GF-D8 (cell line): ENCODE measurements around the gene WNT7B.

ENCODE experiments used
- DNase-seq: peaks from one replicate; lab custom pipeline; 2025; lab: John Stamatoyannopoulos, UW

Gene WNT7B

GRCh38 chr22:45887202-45888131 is 89.5 kb downstream of the WNT7B start:
- no peak for DNase-seq

GRCh38 chr22:45886540-45886939 is 90.4 kb downstream of the WNT7B start:
- no peak for DNase-seq

GRCh38 chr22:45885941-45886395 is 91.0 kb downstream of the WNT7B start:
- DNase-seq: no peak

GRCh38 chr22:45885171-45885840 is 91.7 kb downstream of the WNT7B start:
- DNase-seq: no peak

GRCh38 chr22:45884201-45885062 is 92.5 kb downstream of the WNT7B start:
- DNase-seq: no peak

- DNase-seq: no peak
These were observed 93.2 kb downstream of the WNT7B start for GRCh38 chr22:45883811-45884170.

- no peak for DNase-seq
These were observed 93.8 kb downstream of the WNT7B start for GRCh38 chr22:45882881-45883810.

GRCh38 chr22:45881524-45881875 is 95.5 kb downstream of the WNT7B start:
- no peak for DNase-seq

- no peak for DNase-seq
These were observed 96.0 kb downstream of the WNT7B start for GRCh38 chr22:45880716-45881523.

- no peak for DNase-seq
These were observed 96.8 kb downstream of the WNT7B start for GRCh38 chr22:45880091-45880715.

GRCh38 chr22:45879552-45879949 is 97.4 kb downstream of the WNT7B start:
- no peak for DNase-seq

- DNase-seq: no peak
These were observed 97.9 kb downstream of the WNT7B start for GRCh38 chr22:45878901-45879551.

- DNase-seq: no peak
These were observed 98.7 kb downstream of the WNT7B start for GRCh38 chr22:45878051-45878781.

GRCh38 chr22:45877651-45878050 is 99.3 kb downstream of the WNT7B start:
- no peak for DNase-seq

- no peak for DNase-seq
These were observed 100.0 kb downstream of the WNT7B start for GRCh38 chr22:45877036-45877380.

- no peak for DNase-seq
These were observed 100.6 kb downstream of the WNT7B start for GRCh38 chr22:45876136-45877035.

GRCh38 chr22:45872659-45873263 is 104.2 kb downstream of the WNT7B start:
- DNase-seq: no peak
